ENCODE results near the gene MCC.

Gene MCC

DNA sequence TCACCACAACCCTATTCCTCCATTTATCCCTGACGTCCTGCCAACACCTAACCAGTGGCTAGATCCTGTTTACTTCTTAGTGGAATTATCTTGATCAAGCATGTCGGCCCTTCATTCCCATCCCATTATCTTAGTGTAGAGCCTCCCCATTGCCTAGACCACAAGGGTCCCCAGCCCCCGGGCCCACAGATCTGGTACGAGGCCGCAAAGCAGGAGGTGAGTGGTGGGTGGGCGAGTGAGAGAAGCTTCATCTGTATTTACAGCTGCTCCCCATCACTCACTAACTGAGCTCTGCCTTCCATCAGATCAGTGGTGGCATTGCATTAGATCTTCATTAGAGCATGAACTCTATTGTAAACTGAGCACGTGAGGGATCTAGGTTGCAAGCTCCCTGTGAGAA, 236.2 kb downstream of the MCC start:
- DNase-seq (ENCODE audit: extremely low spot score) = no peak
- POLR2A ChIA-PET = no interaction called here
- CTCF ChIA-PET = no interaction called here
- TF ChIP-seq BHLHE40 (IDR thresholded peaks at IDR 0.05; ENCODE audit: borderline replicate concordance) = no peak
- no peak for TF ChIP-seq L3MBTL2 (conservative IDR thresholded peaks at IDR 0.05)
- TF ChIP-seq TARDBP (IDR thresholded peaks at IDR 0.05) = no peak
- no peak for TF ChIP-seq FOXA1 (IDR thresholded peaks at IDR 0.05)
- no peak for TF ChIP-seq ELF4 (IDR thresholded peaks at IDR 0.05)
- TF ChIP-seq SP1 (IDR thresholded peaks at IDR 0.05) = no peak
- TF ChIP-seq FOXM1 (IDR thresholded peaks at IDR 0.05; ENCODE audit: borderline replicate concordance) = no peak

GRCh38 chr5:113250341-113250953, 237.8 kb downstream of the MCC start:
- TF ChIP-seq NFRKB (IDR thresholded peaks at IDR 0.05) (no peak), ELF4 (IDR thresholded peaks at IDR 0.05) (no peak), ZNF384 (IDR thresholded peaks at IDR 0.05) (no peak), ARNT (IDR thresholded peaks at IDR 0.05) (no peak), SP1 (IDR thresholded peaks at IDR 0.05) (no peak), LEF1 (IDR thresholded peaks at IDR 0.05; ENCODE audit: borderline replicate concordance) (no peak), FOXK2 (IDR thresholded peaks at IDR 0.05) (no peak), CTBP1 (IDR thresholded peaks at IDR 0.05; ENCODE audit: borderline replicate concordance) (no peak), FOXA1 (IDR thresholded peaks at IDR 0.05) (no peak), HDGF (IDR thresholded peaks at IDR 0.05; ENCODE audit: borderline replicate concordance) (no peak), TARDBP (IDR thresholded peaks at IDR 0.05) (no peak), L3MBTL2 (conservative IDR thresholded peaks at IDR 0.05) (no peak), SUZ12 (IDR thresholded peaks at IDR 0.05) (no peak), FOXM1 (IDR thresholded peaks at IDR 0.05; ENCODE audit: borderline replicate concordance) (no peak), BHLHE40 (IDR thresholded peaks at IDR 0.05; ENCODE audit: borderline replicate concordance) (no peak)
- TF ChIP-seq, protein P1, sequence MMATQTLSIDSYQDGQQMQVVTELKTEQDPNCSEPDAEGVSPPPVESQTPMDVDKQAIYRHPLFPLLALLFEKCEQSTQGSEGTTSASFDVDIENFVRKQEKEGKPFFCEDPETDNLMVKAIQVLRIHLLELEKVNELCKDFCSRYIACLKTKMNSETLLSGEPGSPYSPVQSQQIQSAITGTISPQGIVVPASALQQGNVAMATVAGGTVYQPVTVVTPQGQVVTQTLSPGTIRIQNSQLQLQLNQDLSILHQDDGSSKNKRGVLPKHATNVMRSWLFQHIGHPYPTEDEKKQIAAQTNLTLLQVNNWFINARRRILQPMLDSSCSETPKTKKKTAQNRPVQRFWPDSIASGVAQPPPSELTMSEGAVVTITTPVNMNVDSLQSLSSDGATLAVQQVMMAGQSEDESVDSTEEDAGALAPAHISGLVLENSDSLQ (IDR thresholded peaks at IDR 0.05) = no peak
- ChIA-PET POLR2A (no interaction called here), CTCF (interaction anchor here (1.3 kb wide), 1 partner anchor 13 kb away, joined by 3 read pairs; no protein-coding TSS in a partner anchor)
- no peak for DNase-seq (ENCODE audit: extremely low spot score)

GRCh38 chr5:113249206-113249605, 239.0 kb downstream of the MCC start:
- CTCF ChIA-PET = interaction anchor here (1.3 kb wide), 1 partner anchor 12 kb away, joined by 3 read pairs; no protein-coding TSS in a partner anchor
- DNase-seq (ENCODE audit: extremely low spot score) = no peak
- POLR2A ChIA-PET = interaction anchor here (1.6 kb wide), 1 partner anchor 273 kb away, joined by 4 read pairs; the partner anchor contains the start of gene DCP2
- no peak for TF ChIP-seq HDGF (IDR thresholded peaks at IDR 0.05; ENCODE audit: borderline replicate concordance)
- no peak for TF ChIP-seq L3MBTL2 (conservative IDR thresholded peaks at IDR 0.05)
- no peak for TF ChIP-seq TARDBP (IDR thresholded peaks at IDR 0.05)
- no peak for TF ChIP-seq NFRKB (IDR thresholded peaks at IDR 0.05)
- TF ChIP-seq SUZ12 (IDR thresholded peaks at IDR 0.05) = no peak
- TF ChIP-seq ELF4 (IDR thresholded peaks at IDR 0.05) = no peak
- TF ChIP-seq LEF1 (IDR thresholded peaks at IDR 0.05; ENCODE audit: borderline replicate concordance) = no peak
- no peak for TF ChIP-seq ARNT (IDR thresholded peaks at IDR 0.05)
- no peak for TF ChIP-seq SP1 (IDR thresholded peaks at IDR 0.05)
- no peak for TF ChIP-seq FOXM1 (IDR thresholded peaks at IDR 0.05; ENCODE audit: borderline replicate concordance)
- TF ChIP-seq ZNF384 (IDR thresholded peaks at IDR 0.05) = no peak
- TF ChIP-seq CTBP1 (IDR thresholded peaks at IDR 0.05; ENCODE audit: borderline replicate concordance) = no peak
- no peak for TF ChIP-seq BHLHE40 (IDR thresholded peaks at IDR 0.05; ENCODE audit: borderline replicate concordance)
- no peak for TF ChIP-seq FOXA1 (IDR thresholded peaks at IDR 0.05)

GRCh38 chr5:113246361-113246870, 241.8 kb downstream of the MCC start:
- ChIA-PET CTCF (no interaction called here), POLR2A (no interaction called here)
- TF ChIP-seq FOXK2 (IDR thresholded peaks at IDR 0.05) (no peak), BHLHE40 (IDR thresholded peaks at IDR 0.05; ENCODE audit: borderline replicate concordance) (no peak), NFRKB (IDR thresholded peaks at IDR 0.05) (no peak), CTBP1 (IDR thresholded peaks at IDR 0.05; ENCODE audit: borderline replicate concordance) (no peak)
- no peak for DNase-seq (ENCODE audit: extremely low spot score)

DNA sequence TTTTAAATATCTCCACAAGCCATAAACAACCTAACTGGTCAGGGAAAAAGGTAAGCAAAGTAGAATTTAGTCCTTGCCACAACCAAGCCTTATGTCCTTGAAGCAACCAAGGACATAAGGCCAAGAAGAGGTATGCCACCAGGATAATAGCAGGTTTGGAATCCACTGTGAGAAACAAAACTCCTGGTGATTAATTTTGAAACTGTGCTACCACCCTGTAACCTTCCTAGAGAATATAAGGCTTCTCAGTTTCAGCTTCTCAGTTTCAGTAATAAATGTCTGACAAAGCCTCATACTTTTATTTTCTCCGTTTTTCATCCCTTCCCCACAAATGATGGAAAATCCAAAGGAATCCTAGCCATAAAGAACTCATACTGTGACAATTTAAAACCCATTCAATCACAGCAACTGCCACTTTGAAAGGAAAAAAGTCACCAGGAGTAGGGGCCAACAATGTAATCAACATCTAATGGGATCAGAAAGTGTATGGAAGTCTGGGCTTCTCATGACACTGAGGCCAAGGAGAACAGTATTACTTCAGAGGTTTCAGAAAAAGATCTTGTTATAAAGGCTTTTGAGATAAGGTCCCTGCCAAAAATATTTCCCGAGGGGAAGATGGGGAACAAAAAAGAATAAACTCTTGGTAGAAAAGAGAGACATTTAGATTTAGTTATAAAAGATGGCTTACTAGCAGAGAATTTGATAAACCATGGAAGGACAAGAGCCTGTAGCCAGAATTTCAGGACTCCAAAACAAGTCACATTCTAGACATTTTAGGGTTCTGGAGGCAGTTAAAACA, 242.6 kb downstream of the MCC start:
- TF ChIP-seq, protein P1 (IDR thresholded peaks at IDR 0.05) = peak; percentile 58
- no peak for TF ChIP-seq ELF4 (IDR thresholded peaks at IDR 0.05)
- ChIA-PET CTCF (interaction anchor here (0.6 to 0.7 kb wide), 2 partner anchors 28 to 212 kb away, joined by 3 to 8 read pairs; no protein-coding TSS in a partner anchor), POLR2A (no interaction called here)
- no peak for DNase-seq (ENCODE audit: extremely low spot score)

GRCh38 chr5:113244966-113245365, 243.3 kb downstream of the MCC start:
- POLR2A ChIA-PET = no interaction called here

DNA sequence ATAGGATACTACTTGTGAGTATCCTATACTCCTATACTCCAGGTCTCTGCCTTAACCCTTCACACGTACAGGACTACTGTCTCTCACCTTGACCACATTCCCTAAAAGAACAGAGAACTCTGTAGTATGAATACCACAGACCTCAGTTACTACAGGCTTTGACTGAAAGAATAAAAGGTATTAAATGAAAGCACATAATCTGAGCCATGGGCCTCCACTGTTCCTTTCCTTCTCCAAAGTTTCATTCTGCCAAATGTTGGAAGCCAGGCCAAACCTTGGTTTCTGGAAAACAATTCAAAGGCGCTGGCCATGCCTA, 244.9 kb downstream of the MCC start:
- TF ChIP-seq SUZ12 (IDR thresholded peaks at IDR 0.05) = no peak
- TF ChIP-seq FOXA1 (IDR thresholded peaks at IDR 0.05) = no peak
- no peak for TF ChIP-seq LEF1 (IDR thresholded peaks at IDR 0.05; ENCODE audit: borderline replicate concordance)
- TF ChIP-seq ARNT (IDR thresholded peaks at IDR 0.05) = no peak
- TF ChIP-seq NFRKB (IDR thresholded peaks at IDR 0.05) = no peak
- ChIA-PET CTCF (interaction anchor here (0.6 kb wide), 1 partner anchor 94 kb away, joined by 3 read pairs; no protein-coding TSS in a partner anchor), POLR2A (no interaction called here)
- DNase-seq (ENCODE audit: extremely low spot score) = no peak

More at GRCh38 chr5:113244966-113245365, 243.3 kb downstream of the MCC start:
- CTCF ChIA-PET = interaction anchor here (0.6 to 0.7 kb wide), 2 partner anchors 29 to 211 kb away, joined by 3 to 8 read pairs; no protein-coding TSS in a partner anchor
- TF ChIP-seq SUZ12 (IDR thresholded peaks at IDR 0.05) = no peak
- TF ChIP-seq LEF1 (IDR thresholded peaks at IDR 0.05; ENCODE audit: borderline replicate concordance) = no peak
- no peak for TF ChIP-seq ARNT (IDR thresholded peaks at IDR 0.05)
- TF ChIP-seq HDGF (IDR thresholded peaks at IDR 0.05; ENCODE audit: borderline replicate concordance) = no peak
- no peak for DNase-seq (ENCODE audit: extremely low spot score)
